HS-5 (cell line): ENCODE data around the gene PLIN1.
"Not testable (repeated sequence)": the region's sequence is repeated elsewhere in the genome, so short reads cannot be mapped to it uniquely, and the experiment has no call there.

ENCODE experiments used
- DNase-seq: peaks from one replicate; pipeline ENCODE4 v3.0.0-alpha.2; 2012; ENCODE audit warnings: low read depth

Gene PLIN1, protein sequence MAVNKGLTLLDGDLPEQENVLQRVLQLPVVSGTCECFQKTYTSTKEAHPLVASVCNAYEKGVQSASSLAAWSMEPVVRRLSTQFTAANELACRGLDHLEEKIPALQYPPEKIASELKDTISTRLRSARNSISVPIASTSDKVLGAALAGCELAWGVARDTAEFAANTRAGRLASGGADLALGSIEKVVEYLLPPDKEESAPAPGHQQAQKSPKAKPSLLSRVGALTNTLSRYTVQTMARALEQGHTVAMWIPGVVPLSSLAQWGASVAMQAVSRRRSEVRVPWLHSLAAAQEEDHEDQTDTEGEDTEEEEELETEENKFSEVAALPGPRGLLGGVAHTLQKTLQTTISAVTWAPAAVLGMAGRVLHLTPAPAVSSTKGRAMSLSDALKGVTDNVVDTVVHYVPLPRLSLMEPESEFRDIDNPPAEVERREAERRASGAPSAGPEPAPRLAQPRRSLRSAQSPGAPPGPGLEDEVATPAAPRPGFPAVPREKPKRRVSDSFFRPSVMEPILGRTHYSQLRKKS

GRCh38 chr15:89679212-89679611 is at the start of gene PLIN1:
PLIN1 (minus strand) TSS chr15:89679367; CDS start chr15:89677489, 1,878 bp downstream.
- no peak for DNase-seq

GRCh38 chr15:89728254-89728653 is 49.1 kb upstream of the PLIN1 start:
- DNase-seq, result no peak

- DNase-seq, result no peak
Observed at GRCh38 chr15:89725064-89725463, 45.9 kb upstream of the PLIN1 start.

GRCh38 chr15:89724621-89725020 is 45.5 kb upstream of the PLIN1 start:
- no peak for DNase-seq

- no peak for DNase-seq
Observed at GRCh38 chr15:89723031-89723430, 43.9 kb upstream of the PLIN1 start.

DNA sequence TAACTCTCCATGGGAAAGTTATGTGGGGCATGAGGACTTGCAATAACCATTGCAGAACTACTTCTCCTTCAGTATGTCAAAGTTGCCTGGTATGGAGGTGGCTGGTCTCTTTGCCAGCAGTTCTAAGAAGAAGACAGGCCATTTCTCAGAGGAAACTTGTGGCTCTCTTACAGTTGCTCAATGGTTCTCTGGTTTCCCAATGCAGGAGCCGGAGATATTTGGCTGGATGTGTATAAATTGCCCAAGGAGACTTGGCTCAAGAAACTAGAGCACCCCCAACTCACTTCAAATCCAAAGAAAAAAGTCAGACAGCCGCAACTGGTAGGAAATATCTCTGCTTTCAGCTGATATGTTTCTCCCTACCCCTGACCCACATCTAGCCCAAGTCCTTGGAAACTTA is 35.6 kb upstream of the PLIN1 start:
- DNase-seq, result no peak

- DNase-seq, result no peak
Observed at GRCh38 chr15:89707577-89707976, 28.4 kb upstream of the PLIN1 start.

- DNase-seq, result no peak
Observed at GRCh38 chr15:89704411-89704810, 25.2 kb upstream of the PLIN1 start.

GRCh38 chr15:89695198-89695597 is 16.0 kb upstream of the PLIN1 start:
- no peak for DNase-seq

DNA sequence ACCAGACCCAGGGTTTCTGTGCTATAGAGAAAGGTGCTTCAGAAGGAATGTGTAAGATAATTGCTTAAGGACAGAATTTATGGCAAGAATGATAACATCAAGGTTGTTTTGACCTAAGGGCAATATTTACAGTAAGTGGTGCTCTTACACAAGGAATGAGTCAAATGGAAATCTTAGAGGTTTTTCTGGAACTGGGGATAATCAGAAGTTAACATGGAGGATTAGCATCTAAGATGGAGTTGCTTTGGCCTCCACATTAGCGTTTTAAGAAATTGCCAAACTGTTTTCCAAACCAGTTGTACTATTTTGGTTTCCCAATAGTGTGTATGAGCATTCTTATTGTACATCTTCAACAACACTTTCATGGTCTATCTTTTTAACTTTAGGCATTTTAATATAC is 14.5 kb upstream of the PLIN1 start:
- no peak for DNase-seq

DNA sequence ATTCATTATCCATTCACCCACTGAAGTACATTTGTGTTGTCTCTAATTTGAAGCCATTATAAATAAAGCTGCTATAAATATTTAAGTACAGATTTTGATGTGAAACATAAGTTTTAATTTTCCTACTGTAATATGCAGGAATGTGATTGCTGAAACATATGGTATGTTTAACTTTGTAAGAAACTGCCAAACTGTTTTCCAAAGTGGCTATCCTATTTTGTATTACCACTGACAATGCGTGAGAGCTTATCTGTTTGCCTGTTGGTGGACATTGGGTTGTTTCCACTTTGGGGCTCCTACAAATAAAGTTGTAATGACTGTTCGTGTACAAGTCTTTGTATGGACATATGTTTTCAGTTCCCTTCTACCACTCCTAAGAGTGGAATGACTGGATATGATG is 13.9 kb upstream of the PLIN1 start:
- no peak for DNase-seq

GRCh38 chr15:89690276-89691218 is 11.4 kb upstream of the PLIN1 start, which contains the start of the genes PEX11A and WDR93:
PEX11A (minus strand) TSS chr15:89690754; CDS start chr15:89690632, 122 bp downstream.
WDR93 (plus strand) TSS chr15:89690811; CDS start chr15:89701747, 10,936 bp downstream.
- DNase-seq, result peak; percentile 28

GRCh38 chr15:89689930-89690275 is 10.7 kb upstream of the PLIN1 start:
- not testable (repeated sequence) for DNase-seq

- DNase-seq, result no peak
Observed at GRCh38 chr15:89686522-89686921, 7.4 kb upstream of the PLIN1 start.

- DNase-seq, result no peak
Observed at GRCh38 chr15:89685995-89686394, 6.8 kb upstream of the PLIN1 start.

- DNase-seq, result no peak
Observed at GRCh38 chr15:89681146-89681545, 2.0 kb upstream of the PLIN1 start.

GRCh38 chr15:89680282-89680873 is 1.2 kb upstream of the PLIN1 start:
- no peak for DNase-seq

DNA sequence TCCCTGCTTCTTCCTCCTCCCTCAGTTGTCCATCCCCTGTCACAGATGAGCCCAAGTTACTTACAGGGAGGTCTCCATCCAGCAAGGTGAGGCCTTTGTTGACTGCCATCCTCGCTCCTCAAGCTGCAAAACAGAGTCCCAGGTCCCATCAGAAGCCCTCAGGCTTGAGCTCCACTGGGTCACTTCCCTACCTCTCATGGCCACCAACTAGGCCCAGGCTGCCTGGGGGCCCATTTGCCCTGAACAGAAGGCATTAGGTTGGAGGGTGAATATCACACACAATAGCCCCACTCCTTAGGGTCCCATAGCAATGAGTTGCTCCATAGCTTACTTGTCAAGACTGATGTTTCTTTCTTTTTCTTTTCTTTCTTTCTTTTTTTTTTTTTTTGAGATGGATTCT is 1.8 kb downstream of the PLIN1 start:
- DNase-seq, result no peak

DNA sequence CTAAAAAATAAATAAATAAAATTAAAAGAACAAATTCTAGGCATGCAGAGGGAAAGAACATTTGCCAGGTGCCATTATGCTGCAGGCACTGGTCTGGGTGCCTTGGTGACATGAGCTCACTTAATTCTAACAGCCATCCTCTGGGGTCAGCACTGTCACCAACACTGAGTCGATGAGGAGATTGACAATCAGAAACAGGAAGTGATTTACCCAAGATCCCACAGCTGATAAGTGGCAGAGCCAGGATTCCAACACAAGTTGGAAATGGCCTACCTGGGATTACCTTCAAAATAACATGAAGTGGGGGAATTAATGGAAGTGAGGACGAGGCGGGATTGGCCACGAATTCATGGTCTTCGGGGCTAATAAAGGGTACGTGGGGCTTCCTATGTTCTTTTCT is 3.6 kb downstream of the PLIN1 start:
- DNase-seq, result no peak

GRCh38 chr15:89674526-89674925 is 4.6 kb downstream of the PLIN1 start:
- no peak for DNase-seq

DNA sequence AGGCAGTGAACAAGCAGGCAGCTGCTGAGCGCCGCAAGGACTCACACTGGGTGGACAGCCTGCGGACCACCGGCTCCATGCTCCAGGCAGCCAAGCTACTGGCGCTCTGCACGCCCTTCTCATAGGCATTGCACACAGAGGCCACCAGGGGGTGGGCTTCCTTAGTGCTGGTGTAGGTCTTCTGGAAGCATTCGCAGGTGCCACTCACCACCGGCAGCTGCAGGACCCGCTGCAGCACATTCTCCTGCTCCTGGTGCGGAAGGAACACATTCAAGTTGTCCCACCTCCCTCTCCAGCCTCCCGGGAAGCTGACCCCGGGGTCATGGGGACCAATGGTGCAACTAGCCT is 6.0 kb downstream of the PLIN1 start:
- DNase-seq, result no peak
